Stimulated activated CD4-positive, alpha-beta T cell treated with anti-CD3 and anti-CD28 coated beads, Interleukin-1b, Interleukin-23, amount 100 ng/mL, for 24 hours (primary cell): ENCODE measurements around the gene TMTC1.

Experiments
- DNase-seq, 4 experiments: peaks; one replicate each; pipeline ENCODE4 v3.0.0-alpha.2; 2020; ENCODE audit warnings: low read depth in 4 of 4, low spot score in 1 of 4

The TMTC1 gene

GRCh38 chr12:29620030-29620429 is 163.7 kb downstream of the TMTC1 start:
- no peak for DNase-seq

DNA sequence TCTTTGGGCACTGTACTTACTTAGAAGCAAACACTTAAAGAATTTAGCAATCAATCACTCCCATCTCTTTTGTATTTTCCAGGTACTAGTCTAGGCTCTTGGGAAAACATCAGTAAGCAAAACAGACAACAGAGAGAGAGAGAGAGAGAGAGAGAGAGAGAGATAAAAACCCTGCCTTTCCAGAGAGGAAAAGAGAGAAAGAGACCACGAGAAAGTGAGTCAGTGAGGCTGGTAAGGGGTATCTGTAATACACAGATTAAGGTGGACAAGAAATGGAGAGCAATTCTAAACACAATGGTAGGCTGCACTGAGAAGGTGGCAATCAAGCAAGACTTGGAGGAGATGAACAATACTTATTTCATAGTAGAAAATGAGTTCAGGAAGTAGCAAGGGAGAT is 166.3 kb downstream of the TMTC1 start:
- no peak for DNase-seq

DNA sequence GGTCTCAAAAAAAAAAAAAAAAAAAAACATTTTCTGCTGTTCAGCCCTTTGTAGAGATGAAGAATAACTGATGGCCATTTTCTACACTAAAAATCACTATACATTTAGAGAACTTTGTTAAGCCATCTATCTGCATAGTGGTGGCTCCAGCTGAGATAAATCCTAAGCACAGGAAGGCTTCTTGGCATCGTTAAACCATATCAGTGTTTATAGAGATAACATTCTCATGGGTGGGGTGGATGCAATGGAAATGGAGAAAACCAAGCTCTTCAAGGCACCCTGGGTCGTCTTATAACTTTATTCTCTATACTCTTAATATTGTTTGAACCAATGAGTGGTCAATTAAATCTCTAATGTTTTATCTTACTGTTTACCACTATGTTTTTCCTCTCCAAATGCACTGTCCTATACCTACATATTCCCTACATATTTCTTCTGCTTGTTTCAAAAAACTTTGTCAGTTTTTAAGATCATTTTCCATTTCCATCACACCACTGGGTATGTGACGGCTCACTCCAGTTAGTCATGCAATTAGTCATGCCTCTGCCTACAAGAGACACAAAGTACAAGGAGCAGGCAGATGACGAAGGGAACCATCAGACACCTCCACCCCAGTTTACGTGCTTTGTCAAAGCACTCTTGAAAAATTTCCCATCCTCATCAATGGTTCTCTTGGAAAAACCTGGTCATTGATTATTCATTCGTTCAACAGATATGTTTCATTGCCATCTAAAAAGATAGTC is 166.9 kb downstream of the TMTC1 start:
- no peak for DNase-seq

- DNase-seq: no peak
Measured at GRCh38 chr12:29614694-29615325, 168.9 kb downstream of the TMTC1 start.

- DNase-seq: no peak
Measured at GRCh38 chr12:29612912-29613311, 170.8 kb downstream of the TMTC1 start.

DNA sequence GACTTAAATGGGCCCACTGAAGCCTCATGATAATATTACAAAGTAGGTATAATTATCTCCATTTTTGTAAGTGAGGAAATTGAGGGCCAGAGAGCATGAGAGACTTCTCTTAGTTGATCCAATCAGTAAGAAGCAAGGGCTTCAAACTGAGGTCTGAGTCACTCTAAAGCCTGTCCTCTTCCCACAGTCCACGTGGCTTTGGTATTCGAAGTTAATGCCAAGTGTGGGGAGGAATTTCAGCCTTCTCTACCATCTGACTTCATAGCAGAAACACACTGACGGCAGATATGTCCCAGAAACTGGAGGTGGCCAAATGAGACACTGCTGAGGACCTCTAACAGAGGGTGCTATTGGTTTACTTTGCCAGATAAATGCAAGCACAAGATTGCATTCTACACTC is 171.8 kb downstream of the TMTC1 start:
- DNase-seq: no peak

GRCh38 chr12:29610473-29611170 is 173.1 kb downstream of the TMTC1 start:
- no peak for DNase-seq

DNA sequence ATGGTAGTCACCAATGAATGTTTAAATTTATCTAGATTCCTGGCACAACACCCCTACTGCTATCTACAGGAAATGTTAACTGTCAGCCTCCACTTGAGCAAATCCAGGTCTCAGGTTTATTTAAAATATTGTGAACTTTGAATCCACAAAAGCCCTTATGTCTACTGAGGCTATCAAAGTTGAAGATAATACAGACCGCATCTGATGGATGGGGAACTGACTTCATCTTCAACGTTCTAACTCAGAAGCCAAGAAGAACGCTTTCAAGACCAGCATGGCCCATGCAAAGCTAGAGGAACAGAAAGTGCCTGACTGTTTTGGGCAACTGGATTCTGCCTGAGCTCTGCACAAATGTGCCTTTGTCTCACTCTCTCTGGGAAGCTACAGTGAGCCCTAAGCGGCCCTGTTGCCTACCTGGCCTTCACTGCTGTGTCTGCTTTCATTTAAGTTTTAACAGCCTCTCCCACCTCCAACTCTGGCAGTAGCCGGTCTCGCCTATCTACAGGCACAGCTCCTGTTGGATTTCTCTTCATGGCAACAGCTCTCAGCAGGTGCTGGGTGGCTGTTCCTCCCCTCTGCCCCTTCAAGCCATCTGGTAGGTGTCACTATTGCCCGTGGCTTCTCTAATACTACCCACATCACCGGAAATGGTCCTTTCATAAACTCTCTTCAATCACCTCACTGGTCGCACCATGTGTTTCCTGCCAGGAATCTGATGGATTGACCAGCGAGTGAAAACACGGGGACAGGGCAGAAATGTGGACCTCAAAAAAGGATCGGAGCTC is 174.1 kb downstream of the TMTC1 start:
- no peak for DNase-seq

- DNase-seq: no peak
Measured at GRCh38 chr12:29608581-29608980, 175.2 kb downstream of the TMTC1 start.

- DNase-seq: no peak
Measured at GRCh38 chr12:29599381-29599780, 184.4 kb downstream of the TMTC1 start.

DNA sequence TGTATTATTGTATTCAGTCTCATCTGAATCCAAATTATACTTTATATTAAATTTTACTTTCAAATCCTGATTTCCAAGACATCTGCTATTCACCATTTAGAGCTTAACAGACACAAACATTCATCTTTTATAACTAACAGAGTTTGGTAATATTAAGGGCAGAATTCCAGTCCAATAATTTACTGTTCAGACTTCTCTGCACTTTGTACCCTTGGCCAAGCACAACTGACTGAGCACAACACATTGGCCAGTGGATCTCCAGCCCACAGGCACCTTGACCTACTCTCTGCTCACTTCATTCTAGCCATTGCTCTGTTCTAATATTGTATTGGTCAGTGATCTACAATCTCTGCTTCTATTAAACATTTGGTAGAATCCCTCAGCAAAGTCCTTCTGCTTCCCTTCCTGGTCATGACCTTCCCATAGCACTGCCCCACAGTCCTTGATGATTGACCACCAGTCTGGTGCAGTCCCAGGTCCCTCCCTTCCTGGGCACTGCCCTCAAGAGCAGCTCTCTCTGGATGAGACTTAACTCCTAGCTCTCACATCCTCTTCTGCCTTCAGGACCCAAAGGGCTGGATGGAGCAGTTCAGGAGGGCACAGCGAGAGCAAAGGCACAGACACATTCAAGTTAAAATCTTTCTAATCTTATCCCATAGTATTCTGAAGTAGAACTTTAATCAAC is 188.5 kb downstream of the TMTC1 start:
- DNase-seq: no peak

DNA sequence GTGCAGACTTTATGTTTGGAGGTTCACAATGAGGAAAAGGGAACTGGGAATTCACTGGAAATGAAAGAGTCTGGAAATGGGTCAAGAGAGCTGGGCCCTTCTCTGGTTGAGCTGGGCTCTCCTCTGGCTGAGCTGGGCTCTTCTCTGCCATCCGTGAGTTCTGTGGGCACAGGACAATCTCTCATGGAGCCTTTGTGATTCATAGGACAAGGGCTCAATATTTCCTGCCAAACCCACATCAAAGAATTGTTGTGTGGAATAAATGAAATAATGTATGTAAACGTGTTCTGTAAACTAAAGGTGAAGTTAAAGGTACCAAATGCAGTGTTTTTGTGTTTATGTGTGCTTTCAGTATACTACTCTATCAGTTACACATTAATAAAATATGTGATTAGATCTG is 190.7 kb downstream of the TMTC1 start:
- no peak for DNase-seq

- DNase-seq: no peak
Measured at GRCh38 chr12:29591140-29592020, 192.4 kb downstream of the TMTC1 start.

- no peak for DNase-seq
Measured at GRCh38 chr12:29589851-29590250, 193.9 kb downstream of the TMTC1 start.

- no peak for DNase-seq
Measured at GRCh38 chr12:29589286-29589820, 194.4 kb downstream of the TMTC1 start.

DNA sequence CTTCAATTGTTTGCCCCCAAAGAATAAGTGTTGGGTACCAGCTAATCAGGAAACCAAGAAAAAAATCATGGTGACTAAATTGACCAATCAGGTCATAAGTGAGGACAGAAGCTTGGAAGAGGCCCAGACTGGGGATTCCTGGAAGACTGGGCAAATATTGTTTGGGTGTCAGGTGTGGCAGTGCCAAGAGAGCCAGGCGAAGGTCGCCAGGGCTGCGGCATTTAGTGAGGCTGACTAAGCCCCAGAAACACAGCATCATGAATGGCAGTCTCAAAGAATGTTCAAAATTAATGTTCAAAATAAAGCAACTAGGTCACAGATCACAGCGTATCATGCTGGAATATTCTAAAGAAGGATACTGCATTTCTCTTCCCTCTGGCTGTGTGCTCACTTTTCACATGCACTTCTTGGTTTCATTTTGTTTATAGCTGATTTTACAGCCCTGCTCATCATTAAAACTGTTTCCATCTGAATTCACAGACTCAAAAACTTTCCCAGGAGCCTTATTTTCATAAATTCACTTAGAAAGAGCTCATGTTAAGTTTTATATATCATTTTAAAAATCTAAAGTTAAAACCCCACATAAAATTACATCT is 201.0 kb downstream of the TMTC1 start:
- DNase-seq: no peak

DNA sequence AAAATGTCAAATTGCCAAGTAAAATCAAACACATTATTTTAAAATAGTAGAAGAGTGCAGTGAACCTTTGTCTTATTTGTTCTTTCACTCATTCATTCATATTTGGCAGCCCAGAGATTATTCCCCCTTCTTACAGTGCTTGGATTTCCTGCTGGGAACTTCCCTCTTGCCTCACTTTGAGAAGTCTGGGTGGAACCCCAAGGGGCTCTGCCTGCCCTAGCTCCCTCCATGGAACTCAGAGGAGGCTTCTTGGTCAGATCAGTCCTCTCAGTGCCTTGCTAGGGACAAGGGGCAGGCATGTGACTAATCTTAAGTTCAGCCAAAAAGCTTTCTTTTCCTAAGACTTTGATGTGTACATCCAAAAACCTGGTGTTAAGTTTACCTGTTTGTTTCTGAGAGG is 201.6 kb downstream of the TMTC1 start:
- DNase-seq: no peak

DNA sequence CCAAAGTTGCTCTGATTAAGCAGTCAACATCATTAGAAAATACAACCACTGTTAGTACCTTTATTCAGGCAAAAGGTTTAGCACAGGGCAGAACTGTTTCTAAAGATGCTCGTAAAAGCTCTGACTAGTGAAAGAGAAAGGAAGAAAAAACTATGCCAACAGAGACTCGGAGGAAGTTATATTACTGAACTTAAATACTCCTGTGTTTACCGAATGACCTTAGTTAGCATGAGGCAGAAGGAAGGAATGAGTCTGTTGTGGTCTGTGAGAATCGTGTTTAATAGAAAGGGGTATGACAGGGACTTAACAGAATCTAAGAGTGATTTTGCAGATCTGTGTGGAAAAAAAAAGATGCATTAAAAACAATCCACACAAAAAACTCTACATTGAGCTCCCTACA is 202.1 kb downstream of the TMTC1 start:
- DNase-seq: no peak

DNA sequence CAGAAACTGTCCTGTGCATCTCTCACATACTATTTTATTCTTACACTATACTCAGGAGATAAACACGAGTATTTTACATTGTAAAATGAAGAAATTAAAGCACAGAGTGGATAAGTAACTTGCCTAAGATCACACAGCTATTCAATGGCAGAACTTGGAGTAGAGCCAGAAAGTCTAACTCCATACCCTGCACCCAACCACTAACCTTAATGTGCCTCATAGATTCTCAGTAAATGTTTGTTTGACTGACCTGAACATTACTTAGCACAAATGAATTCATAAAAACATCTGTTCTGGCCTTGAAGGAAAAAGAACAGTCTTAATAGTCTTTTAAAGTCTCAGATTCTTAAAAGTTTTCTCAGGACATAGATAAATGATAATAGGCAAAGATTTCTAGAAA is 202.8 kb downstream of the TMTC1 start:
- no peak for DNase-seq
